HepG2 (cell line): ENCODE results near the gene UGGT1. TPM values are rescaled to one million over a fixed set of nuclear protein-coding genes. Genes with fewer than 3 reads are reported as not detected.

Source experiments
- ATAC-seq: fragments of 200-7000 bp; cut with Tn5 transposase; 3 replicates; pipeline ENCODE4 v1.9.1; 2020; ENCODE audit warnings: mild to moderate bottlenecking, moderate library complexity
- BruUV-seq: library from RNA; stranded (reverse); fragments of 400-500 nt; replicated peaks from 2 replicates; lab custom pipeline; 2021; lab: Mats Ljungman, UMichigan
- CTCF ChIA-PET: fragments of 300-600 bp; formaldehyde crosslinking; extraction: SDS; loops from one replicate; lab custom pipeline; 2021; ENCODE audit warnings: low total read pairs, inconsistent platforms, low intra/inter-chr PET ratio; lab: Yijun Ruan, JAX
- POLR2A ChIA-PET: fragments of 350-600 bp; sonication (Branson Sonifier 250); formaldehyde crosslinking; loops from one replicate; lab custom pipeline; 2020; ENCODE audit warnings: antibody characterized with exemption, inconsistent platforms; lab: Yijun Ruan, JAX
- DNase-seq: peaks from one replicate; pipeline ENCODE4 v3.0.0-alpha.2; 2015; ENCODE audit warnings: low spot score
- FAIRE-seq: peaks from 3 replicates; lab custom pipeline; 2011; peaks lifted over from hg19 to GRCh38; lab: Jason Lieb, UNC
- H2AFZ ChIP-seq: one replicate; pipeline ENCODE4 v1.6.1; 2011; ENCODE audit warnings: low read length, inconsistent platforms
- H3K27ac ChIP-seq: fragments of 300-600 bp; 3 replicates; pipeline ENCODE4 v1.8.0; 2011; ENCODE audit warnings: mixed run types, mild to moderate bottlenecking, mixed read lengths, low read length, inconsistent platforms; ENCODE audit not compliant: insufficient read depth; ENCODE audit errors: extremely low read length
- H3K27me3 ChIP-seq, 2 experiments: fragments of 200-600 bp in 1 of 2; 2 replicates in 1 of 2; 3 replicates in 1 of 2; pipeline versions ENCODE4 v1.6.0 to v1.8.0; 2011; ENCODE audit warnings: low read length in 2 of 2, mild to moderate bottlenecking in 2 of 2, moderate library complexity in 2 of 2, inconsistent platforms in 1 of 2; ENCODE audit not compliant: insufficient read depth in 2 of 2, control insufficient read depth in 1 of 2
- H3K36me3 ChIP-seq, 2 experiments: fragments of 200-600 bp in 1 of 2; replicated peaks in 1 of 2; 2 replicates in 1 of 2; 3 replicates in 1 of 2; pipeline versions ENCODE4 v1.5.1 to v1.8.0; 2011; ENCODE audit warnings: low read length in 2 of 2, inconsistent platforms in 1 of 2; ENCODE audit not compliant: insufficient read depth in 2 of 2, control insufficient read depth in 1 of 2
- H3K4me1 ChIP-seq: 2 replicates; pipeline ENCODE4 v1.5.1; 2012; ENCODE audit warnings: low read length, inconsistent platforms; ENCODE audit not compliant: insufficient read depth
- H3K4me2 ChIP-seq: 2 replicates; pipeline ENCODE4 v1.6.0; 2011; ENCODE audit warnings: low read depth, low read length, inconsistent platforms
- H3K4me3 ChIP-seq, 3 experiments: fragments of 200-600 bp in 1 of 3; sonication (generic), shearing (Covaris generic) in 1 of 3; replicated peaks in 1 of 3; 2 replicates each; pipeline ENCODE4 v1.5.1; 2011 to 2016; ENCODE audit warnings: low read length in 3 of 3, inconsistent platforms in 2 of 3, low read depth in 2 of 3, mild to moderate bottlenecking in 2 of 3, control low read depth in 1 of 3, mixed read lengths in 1 of 3; ENCODE audit not compliant: insufficient read depth in 1 of 3
- H3K79me2 ChIP-seq: one replicate; pipeline ENCODE4 v1.6.1; 2011; ENCODE audit warnings: low read length, inconsistent platforms; ENCODE audit not compliant: insufficient read depth
- H3K9ac ChIP-seq: 2 replicates; pipeline ENCODE4 v1.6.0; 2011; ENCODE audit warnings: mild to moderate bottlenecking, low read depth, low read length, inconsistent platforms; ENCODE audit not compliant: insufficient read depth
- H3K9me3 ChIP-seq: 2 replicates; pipeline ENCODE4 v1.5.1; 2012; ENCODE audit warnings: mild to moderate bottlenecking, low read length
- H4K20me1 ChIP-seq: 2 replicates; pipeline ENCODE4 v1.6.0; 2011; ENCODE audit warnings: inconsistent platforms, mild to moderate bottlenecking, low read length, moderate library complexity; ENCODE audit not compliant: insufficient read depth
- KDM2A ChIP-seq: sonication (generic); formaldehyde crosslinking; IDR thresholded peaks from 2 replicates; pipeline ENCODE4 v1.4.0; 2020; ENCODE audit warnings: low read depth, missing genetic modification reagents, borderline replicate concordance
- PCBP2 ChIP-seq: fragments of 200-400 bp; formaldehyde crosslinking; optimal IDR thresholded peaks from 2 replicates; pipeline ENCODE3; 2018; ENCODE audit warnings: low read length, low read depth; ENCODE audit not compliant: poor library complexity, severe bottlenecking
- TFDP2 ChIP-seq: sonication (generic); formaldehyde crosslinking; IDR thresholded peaks from 2 replicates; pipeline ENCODE4 v1.4.0; 2020; ENCODE audit warnings: missing genetic modification reagents
- ZBTB44 ChIP-seq: sonication (generic); formaldehyde crosslinking; IDR thresholded peaks from 2 replicates; pipeline ENCODE4 v1.4.0; 2020; ENCODE audit warnings: missing genetic modification reagents
- ZNF142 ChIP-seq: sonication (generic); formaldehyde crosslinking; IDR thresholded peaks from 2 replicates; pipeline ENCODE4 v1.4.0; 2020; ENCODE audit warnings: missing genetic modification reagents
- ZNF747 ChIP-seq: sonication (generic); formaldehyde crosslinking; IDR thresholded peaks from 2 replicates; pipeline ENCODE4 v1.8.1; 2023; ENCODE audit warnings: missing genetic modification reagents, mild to moderate bottlenecking, borderline replicate concordance
- WGBS: methylation state at CpG from one replicate; pipeline ENCODE4 v1.1.6; 2017; ENCODE audit warnings: low lambda C conversion rate; 5-methylcytosine and 5-hydroxymethylcytosine counted together
- in situ Hi-C: cut with HindIII; loops from 2 replicates; pipeline ENCODE4 v1.10.0; 2017; ENCODE audit warnings: low pct_unique_long_range_greater_than_20kb; ENCODE audit not compliant: extremely low pct_ligation_motif_present
- intact Hi-C: fragments of 100-400 bp; cut with micrococcal nuclease; formaldehyde crosslinking; loops from one replicate; pipeline ENCODE4 v1.10.0; 2022; ENCODE audit not compliant: unreplicated experiment
- polyA plus RNA-seq, 8 experiments: library from polyadenylated mRNA; depleted of rRNA in 3 of 8; stranded (reverse) in 7 of 8; unstranded in 1 of 8; fragments of >200 nt; fragmentation: Illumina TruSeq in 4 of 8; extraction: Trizol in 4 of 8; gene quantifications; 2 replicates each; pipeline versions ENCODE4 v1.2.1 to v1.2.3, GENCODE V29; 2011 to 2016; ENCODE audit warnings: low read depth in 4 of 8, missing spikeins in 1 of 8, mixed read lengths in 1 of 8; ENCODE audit not compliant: insufficient read depth in 1 of 8
- total RNA-seq, 5 experiments: library from RNA; depleted of rRNA; stranded (reverse); fragments of >200 nt; fragmentation: Illumina TruSeq; extraction: Trizol; gene quantifications; 2 replicates each; pipeline ENCODE4 v1.2.3, GENCODE V29; 2016; ENCODE audit warnings: low read depth in 1 of 5
- TF ChIP-seq, protein P1 (sequence below): IDR thresholded peaks from 2 replicates; pipeline ENCODE4 v1.6.1; 2018; ENCODE audit warnings: missing genetic modification reagents

UGGT1 gene
- total and polyA plus RNA-seq, 2 of the 13 experiments (the other 11 are each of a cell fraction or from before 2014, with no cell fraction given): 35.8 to 83.2 TPM

DNA sequence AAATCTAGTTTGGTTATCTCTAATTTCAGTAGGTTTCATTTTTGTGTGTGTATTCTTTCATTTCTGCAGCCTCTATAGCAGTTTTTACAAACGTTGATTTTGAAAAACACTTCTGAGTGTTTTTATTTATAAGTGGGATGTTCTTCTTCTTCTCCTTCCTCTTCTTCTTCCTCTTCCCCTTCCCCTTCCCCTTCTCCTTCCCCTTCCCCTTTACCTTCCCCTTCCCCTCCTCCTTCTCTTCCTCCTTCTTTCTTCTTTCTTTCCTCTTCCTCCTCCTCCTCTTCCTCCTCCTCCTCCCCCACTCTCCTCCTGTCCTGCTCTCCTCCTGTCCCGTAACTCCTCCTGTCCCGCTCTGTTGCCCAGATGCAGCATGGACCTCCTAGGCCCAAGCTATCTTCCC, 4.2 kb downstream of the UGGT1 start:
- Histone ChIP-seq H2AFZ (no peak overlapping the region), H3K36me3 (peaks cover 12 to 37% of the 10 kb centered on the region in 2 experiments), H3K4me3 (no peak overlapping the region), H4K20me1 (no peaks in the 10 kb centered on the region), H3K27ac (no peak overlapping the region), H3K9ac (no peak overlapping the region), H3K27me3 (no peaks in the 10 kb centered on the region; a peak in 1 of 5 replicates), H3K9me3 (no peaks in the 10 kb centered on the region), H3K4me1 (peaks cover 41% of the 10 kb centered on the region), H3K4me2 (no peak overlapping the region), H3K79me2 (peaks cover 58% of the 10 kb centered on the region)
- DNase-seq (no peak), ATAC-seq (no peak), FAIRE-seq (no peak)
- in situ Hi-C loops: no loop called here
- POLR2A ChIA-PET: no interaction called here
- intact Hi-C loops: no loop called here
- CTCF ChIA-PET: no interaction called here
- TF ChIP-seq PCBP2 (peak; percentile 49), ZBTB44 (no peak)
- 60% methylated on average over 3 of the region's 3 CpGs for WGBS
- BruUV-seq: no TSS peak

- CTCF ChIA-PET: no interaction called here
- no peak overlapping the region for H3K27ac ChIP-seq
- POLR2A ChIA-PET: no interaction called here
- in situ Hi-C loops: no loop called here
- no peak overlapping the region for H3K9ac ChIP-seq
- no peak for DNase-seq
- no peaks in the 10 kb centered on the region for H3K4me1 ChIP-seq
- ATAC-seq: no peak
- FAIRE-seq: no peak
- no peaks in the 10 kb centered on the region for H3K9me3 ChIP-seq
- 98% methylated on average over 1 of the region's 1 CpG for WGBS
- intact Hi-C loops: loop anchor here (10.0 kb wide), 1 partner anchor 51 kb away; no protein-coding TSS in a partner anchor
- no peak overlapping the region for H2AFZ ChIP-seq
- peaks cover 33% of the 10 kb centered on the region for H3K79me2 ChIP-seq
- no peaks in the 10 kb centered on the region for H3K27me3 ChIP-seq
- H3K36me3 ChIP-seq: peaks cover 20 to 61% of the 10 kb centered on the region in 2 experiments
- H3K4me2 ChIP-seq: no peak overlapping the region
- BruUV-seq: no TSS peak
- H3K4me3 ChIP-seq: no peak overlapping the region
- H4K20me1 ChIP-seq: no peaks in the 10 kb centered on the region
- no peak for TF ChIP-seq TFDP2 (CRISPR knock-in tag)
- TF ChIP-seq, protein P1, sequence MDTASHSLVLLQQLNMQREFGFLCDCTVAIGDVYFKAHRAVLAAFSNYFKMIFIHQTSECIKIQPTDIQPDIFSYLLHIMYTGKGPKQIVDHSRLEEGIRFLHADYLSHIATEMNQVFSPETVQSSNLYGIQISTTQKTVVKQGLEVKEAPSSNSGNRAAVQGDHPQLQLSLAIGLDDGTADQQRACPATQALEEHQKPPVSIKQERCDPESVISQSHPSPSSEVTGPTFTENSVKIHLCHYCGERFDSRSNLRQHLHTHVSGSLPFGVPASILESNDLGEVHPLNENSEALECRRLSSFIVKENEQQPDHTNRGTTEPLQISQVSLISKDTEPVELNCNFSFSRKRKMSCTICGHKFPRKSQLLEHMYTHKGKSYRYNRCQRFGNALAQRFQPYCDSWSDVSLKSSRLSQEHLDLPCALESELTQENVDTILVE (CRISPR knock-in tag): no peak
- TF ChIP-seq KDM2A (CRISPR knock-in tag): no peak
- TF ChIP-seq ZNF747 (CRISPR knock-in tag): no peak
- TF ChIP-seq ZNF142 (CRISPR knock-in tag): no peak
These were observed 12.4 kb downstream of the UGGT1 start for GRCh38 chr2:128103407-128103806.
